ENCODE results near the gene RANGAP1.
"Not testable (repeated sequence)": the region's sequence is repeated elsewhere in the genome, so short reads cannot be mapped to it uniquely, and the experiment has no call there.

RANGAP1 gene

GRCh38 chr22:41300661-41301060, 14.7 kb upstream of the RANGAP1 start:
- DNase-seq: no peak

GRCh38 chr22:41296826-41297667, 11.1 kb upstream of the RANGAP1 start:
- no peak for DNase-seq

GRCh38 chr22:41294816-41295215, 8.8 kb upstream of the RANGAP1 start:
- not testable (repeated sequence) for DNase-seq

- DNase-seq: no peak
These were observed 4.6 kb upstream of the RANGAP1 start for GRCh38 chr22:41290262-41291221.

DNA sequence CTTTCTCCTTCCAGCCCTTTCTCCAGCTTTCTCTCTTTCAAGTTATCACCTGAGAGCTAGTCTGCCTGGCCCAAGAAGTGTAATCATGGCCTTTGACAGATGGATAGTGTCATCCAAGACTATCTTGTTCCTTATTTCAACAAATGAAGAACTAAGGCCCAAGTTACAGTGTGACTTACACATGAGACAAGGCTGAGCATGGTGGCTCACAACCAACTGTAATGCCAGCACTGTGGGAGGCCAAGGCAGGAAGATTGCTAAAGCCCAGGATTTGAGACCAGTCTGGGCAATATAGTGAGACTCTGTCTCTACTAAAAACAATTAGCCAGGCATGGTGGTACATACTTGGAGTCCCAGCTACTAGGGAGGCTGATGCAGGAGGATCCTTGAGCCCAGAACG, 3.7 kb upstream of the RANGAP1 start:
- no peak for DNase-seq

GRCh38 chr22:41288245-41288946, 2.4 kb upstream of the RANGAP1 start:
- no peak for DNase-seq

- peak in 1 of 2 experiments; percentile 23 for DNase-seq
These were observed 678 bp upstream of the RANGAP1 start for GRCh38 chr22:41286639-41287091.

DNA sequence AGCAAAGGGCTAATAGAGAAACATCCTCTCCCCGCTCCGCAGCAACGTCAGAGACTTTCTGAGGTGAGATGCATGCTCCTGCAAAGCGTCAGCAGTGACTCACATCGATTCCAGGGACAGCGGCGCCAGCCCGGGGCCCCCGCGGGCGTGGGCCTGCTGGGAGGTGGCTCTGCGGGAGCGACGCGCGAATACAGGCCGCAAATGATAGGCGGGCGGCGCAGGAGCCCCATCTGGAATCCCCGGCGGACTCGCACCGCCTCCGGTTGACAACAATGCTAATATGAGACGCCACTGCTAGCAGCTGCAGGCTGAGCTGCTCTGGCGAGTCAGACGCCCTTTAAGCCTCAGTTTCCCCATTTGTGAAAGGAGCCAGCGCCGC, 557 bp downstream of the RANGAP1 start:
- no peak for DNase-seq

DNA sequence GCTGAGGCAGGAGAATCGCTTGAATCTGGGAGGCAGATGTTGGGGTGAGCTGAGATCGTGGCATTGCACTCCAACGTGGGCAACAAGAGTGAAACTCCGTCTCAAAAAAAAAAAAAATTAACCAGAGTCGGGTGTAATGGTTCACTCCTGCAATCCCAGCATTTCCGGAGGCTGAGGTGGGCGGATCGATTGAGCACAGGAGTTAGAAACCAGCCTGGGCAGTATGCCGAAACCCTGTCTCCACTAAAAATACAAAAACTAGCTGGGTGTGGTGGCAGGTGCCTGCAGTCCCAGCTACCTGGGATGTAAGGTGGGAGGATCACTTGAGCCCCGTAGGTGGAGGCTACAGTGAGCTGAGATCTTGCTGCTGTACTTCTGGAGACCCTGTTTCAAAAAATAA, 1.5 kb downstream of the RANGAP1 start:
- no peak for DNase-seq

GRCh38 chr22:41280854-41281253, 5.1 kb downstream of the RANGAP1 start:
- no peak for DNase-seq

DNA sequence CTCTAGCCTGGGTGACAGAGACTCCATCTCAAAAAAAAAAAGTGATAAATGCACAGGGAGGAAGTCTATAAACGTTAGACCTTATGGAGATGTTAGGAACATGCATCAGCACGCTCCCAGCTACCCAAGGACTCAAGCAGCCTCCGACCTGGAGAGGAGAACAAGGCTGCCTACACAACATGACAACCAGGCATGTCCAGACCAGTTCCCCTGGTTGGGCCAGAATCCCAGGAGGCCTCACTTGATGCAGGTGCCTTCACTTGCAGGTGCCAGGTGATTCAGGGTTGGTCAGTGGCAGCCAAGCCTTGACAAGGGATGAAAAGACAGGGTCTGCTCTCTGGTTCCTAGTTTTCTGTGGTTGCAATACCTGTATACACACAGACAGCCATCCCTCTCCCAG, 5.9 kb downstream of the RANGAP1 start:
- DNase-seq: no peak

GRCh38 chr22:41274856-41275255, 11.1 kb downstream of the RANGAP1 start:
- DNase-seq: no peak

- DNase-seq: no peak
These were observed 12.9 kb downstream of the RANGAP1 start for GRCh38 chr22:41273128-41273527.

DNA sequence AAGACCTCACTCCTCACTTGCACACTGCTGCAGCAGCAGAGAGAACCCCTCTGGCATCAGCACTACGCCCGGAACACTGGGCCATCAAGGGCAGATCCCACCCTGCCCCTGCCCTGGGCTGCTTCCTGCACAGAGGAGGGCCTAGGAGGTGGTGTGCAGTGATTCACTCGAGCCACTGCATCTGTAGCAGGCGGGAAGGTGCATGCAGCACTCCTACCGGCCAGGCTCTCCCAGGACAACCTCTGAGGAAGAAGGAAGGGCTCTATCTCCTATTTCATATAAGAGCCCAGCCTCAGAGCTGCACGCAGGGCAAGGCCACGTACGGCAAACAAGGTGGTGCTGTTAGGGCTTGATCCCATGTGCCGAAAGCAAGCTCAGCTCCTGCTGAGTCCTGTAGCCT, 14.2 kb downstream of the RANGAP1 start:
- DNase-seq: no peak

DNA sequence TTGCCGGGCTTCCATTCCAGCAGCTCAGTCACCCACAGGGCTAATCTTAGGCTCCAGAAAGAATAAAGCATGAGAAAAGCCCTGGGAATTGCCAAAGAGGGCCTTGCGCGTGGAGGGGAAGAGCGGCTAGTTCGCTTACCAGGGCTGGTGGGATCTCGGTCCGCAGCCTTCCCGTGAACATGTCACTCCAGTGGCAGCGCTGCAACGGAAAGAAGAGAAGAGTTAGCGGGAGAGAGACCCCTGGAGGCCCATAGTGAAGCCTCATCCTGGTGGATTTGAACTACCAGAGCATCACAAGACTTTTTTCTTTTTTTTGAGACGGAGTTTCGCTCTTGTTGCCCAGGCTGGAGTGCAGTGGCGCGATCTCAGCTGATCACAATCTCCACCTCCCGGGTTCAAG, 18.0 kb downstream of the RANGAP1 start:
- no peak for DNase-seq

DNA sequence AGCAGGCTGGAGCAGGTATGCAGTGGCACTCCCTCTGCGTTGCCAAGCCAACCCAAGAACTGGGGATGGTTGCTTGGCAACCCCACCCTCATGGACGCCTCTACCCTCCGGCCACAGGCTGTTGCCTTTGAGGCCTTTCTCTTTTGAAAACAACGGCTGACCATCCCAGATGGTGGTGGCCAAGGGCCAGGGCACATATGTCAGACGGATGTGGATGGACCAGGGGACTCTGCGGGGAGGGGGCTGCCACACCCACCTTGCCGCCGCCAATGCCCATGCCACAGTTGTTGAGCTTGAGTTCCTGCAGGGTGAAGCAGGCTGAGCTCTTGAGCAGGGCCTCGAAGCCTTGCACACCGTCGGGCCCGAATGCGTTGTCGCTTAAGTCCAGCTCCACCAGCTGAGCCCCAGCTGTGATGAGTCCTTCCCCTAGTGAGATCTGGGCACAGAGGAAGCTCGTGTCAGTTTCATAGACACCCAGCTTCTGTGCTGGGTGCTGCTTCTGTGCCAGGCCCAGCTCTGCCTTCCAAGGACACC, 21.5 kb downstream of the RANGAP1 start:
- DNase-seq: no peak

DNA sequence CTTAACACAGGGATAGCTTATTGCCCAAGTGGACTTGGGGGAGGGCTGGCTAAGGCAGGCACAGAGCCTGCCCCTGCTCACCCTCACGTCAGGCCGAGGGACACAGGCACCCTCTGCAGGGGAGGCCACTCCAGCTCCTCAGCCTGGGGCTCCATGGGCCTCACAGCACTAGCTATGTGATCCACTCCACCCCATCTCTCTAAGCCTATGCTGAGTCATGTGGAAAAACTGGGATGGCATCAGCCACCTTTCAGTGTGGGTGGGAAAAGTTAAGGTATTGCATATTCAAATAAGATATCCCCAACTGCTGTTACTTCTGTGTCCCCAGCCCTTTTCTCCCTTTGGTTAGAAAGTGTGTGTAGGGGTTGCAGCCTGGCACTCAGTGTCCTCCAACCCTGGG, 22.3 kb downstream of the RANGAP1 start:
- DNase-seq: no peak

GRCh38 chr22:41262250-41262765, 23.7 kb downstream of the RANGAP1 start:
- no peak for DNase-seq

DNA sequence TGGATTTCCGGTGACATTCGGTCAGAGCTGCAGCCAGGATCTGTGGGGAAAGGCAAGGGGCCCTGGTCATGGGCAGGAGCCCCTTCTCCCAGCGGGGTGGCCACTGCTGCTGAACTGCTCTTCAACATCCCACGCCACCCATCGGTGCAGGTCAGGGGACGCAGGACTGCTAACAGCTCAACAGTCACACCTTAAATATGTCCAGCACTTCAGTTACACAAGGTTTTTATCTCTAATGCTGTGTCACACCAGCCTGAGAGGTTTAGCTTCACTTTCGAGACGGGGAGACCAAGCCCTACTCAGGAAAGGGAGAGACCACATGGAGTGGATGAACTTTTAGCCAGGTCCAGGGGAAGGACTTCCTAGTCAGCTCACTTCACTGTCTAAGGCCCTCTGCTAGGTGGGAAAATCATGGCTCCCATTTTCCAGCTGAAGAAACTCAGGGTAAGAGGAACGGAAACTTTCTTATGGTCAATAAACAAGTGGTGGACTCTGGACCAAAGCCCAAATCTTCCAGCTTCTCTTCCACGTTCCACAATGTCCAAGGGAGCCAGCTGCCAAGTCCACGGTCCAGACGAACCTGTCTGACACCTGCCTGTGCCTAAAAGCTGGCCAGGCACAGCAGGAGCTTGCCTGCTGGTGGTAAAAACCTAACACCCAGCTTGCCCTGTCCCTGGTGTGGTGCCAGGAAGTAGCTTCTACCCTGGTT, 24.3 kb downstream of the RANGAP1 start:
- no peak for DNase-seq

GRCh38 chr22:41260871-41261270, 25.1 kb downstream of the RANGAP1 start:
- no peak for DNase-seq

DNA sequence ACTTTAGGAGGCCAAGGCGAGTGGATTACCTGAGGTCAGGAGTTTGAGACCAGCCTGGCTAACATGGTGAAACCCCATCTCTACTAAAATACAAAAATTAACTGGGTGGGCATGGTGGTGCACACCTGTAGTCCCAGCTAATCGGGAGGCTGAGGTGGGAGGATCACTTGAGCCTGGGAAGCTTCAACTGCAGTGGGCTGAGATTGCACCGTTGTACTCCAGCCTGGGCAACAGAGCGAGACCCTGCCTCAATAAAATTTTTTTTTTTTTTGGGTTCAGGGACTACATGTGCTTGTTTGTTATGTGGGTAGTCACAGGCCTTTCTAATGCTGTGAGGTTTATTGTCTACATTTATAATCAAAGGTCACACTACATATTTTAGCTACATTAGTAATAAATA, 26.2 kb downstream of the RANGAP1 start:
- DNase-seq: not testable (repeated sequence)

GRCh38 chr22:41257696-41258095, 28.3 kb downstream of the RANGAP1 start:
- no peak for DNase-seq
